Activated CD8-positive, alpha-beta memory T cell treated with anti-CD3 and anti-CD28 coated beads, Interleukin-2, amount 50 U/mL, for 1 hour (primary cell): ENCODE measurements around the gene NME7.
"Not testable (repeated sequence)": the region's sequence is repeated elsewhere in the genome, so short reads cannot be mapped to it uniquely, and the experiment has no call there.

ENCODE experiments used
- DNase-seq: peaks from one replicate; pipeline ENCODE4 v3.0.0-alpha.2; 2020; ENCODE audit errors: extremely low read depth

Gene NME7

GRCh38 chr1:169234780-169235179, 132.8 kb downstream of the NME7 start:
- DNase-seq, result no peak

DNA sequence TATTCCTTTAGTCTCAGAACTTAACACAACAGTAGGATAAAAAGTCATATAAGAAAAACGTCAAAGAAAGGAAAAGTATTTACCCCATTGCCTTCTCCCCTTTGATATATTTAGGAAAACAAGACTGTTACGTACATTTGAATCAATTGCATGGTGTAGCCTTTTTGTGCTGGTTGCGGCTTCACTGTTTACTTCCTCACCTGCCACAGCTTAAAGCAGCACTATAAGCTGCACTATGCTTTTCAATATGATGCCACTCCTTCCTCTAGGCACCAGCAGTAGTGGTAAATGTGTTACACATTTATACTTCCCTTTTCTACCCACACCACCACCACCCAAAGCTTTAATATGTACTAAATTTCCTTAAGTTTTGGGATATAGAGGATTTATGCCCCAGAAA, 150.0 kb downstream of the NME7 start:
- no peak for DNase-seq

GRCh38 chr1:169214598-169214997, 153.0 kb downstream of the NME7 start:
- DNase-seq, result no peak

DNA sequence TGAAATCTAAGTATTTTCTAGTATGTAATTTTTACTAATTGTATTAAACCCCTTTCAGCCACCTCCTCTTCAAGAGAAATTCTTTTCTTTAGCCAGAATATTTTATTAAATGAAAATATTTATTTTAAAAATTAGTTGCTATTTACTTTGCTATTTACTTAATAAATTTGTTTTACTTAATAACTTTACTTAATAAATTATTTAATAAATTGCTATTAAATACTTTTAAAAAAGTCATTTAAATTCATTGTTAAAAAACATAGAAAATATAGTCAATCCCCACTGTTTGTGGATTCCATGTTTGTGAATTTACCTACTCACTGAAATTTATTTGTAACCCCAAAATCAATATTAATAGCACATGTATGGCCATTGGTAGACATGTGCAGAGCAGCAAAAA, 155.5 kb downstream of the NME7 start:
- no peak for DNase-seq

DNA sequence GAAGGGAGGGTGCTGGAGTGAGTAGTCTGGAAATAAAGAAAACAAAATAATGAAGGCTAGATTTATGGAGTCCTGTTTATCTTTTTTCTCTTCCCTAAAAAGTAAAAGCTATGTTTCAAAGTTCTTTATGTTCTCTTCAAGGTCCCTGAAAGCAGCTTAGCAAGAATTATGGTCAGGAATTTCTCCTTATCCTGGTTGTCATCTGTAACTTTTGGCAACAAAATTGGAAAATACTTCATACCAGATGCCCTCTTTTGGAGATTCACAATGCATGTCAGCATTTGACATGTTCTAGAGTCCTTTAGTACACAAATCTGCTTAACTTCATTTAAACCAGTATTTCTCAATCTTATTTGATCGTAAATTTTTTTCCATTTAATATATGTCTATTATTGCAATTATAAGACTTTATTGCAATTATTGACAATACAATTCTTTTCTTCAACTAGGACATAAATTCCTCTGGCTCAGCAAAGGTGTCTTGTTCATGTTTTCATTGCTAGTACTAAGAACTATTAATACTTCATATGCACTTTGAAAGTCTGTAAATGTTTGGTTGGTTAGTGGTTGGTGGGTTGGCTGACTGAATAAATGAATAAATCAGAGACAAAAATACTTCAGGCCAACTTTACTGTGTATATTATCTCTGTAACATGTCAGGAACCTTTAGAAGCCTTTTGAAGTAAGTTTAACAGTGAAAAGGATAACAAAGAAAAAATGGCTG, 159.6 kb downstream of the NME7 start:
- no peak for DNase-seq

DNA sequence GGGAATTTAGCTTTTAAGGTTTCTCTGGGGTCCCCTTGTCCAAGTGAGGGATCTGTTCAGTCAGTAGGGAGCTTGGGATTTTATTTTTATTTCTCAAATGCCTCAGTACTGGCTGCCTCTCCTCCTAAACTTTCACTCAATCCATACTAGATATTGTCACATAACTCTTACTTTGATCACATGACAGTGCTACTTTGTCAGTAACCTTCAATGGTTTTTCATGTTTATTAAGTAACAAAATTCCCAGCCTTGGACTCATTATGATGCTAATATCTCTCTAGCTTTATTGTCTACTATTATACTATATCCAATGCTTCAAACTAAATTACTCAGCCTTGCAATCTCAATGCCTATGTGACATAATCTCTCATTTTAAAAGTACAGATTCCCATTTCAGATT, 163.4 kb downstream of the NME7 start:
- DNase-seq, result no peak

- DNase-seq, result no peak
Observed at GRCh38 chr1:169202791-169203665, 164.6 kb downstream of the NME7 start.

DNA sequence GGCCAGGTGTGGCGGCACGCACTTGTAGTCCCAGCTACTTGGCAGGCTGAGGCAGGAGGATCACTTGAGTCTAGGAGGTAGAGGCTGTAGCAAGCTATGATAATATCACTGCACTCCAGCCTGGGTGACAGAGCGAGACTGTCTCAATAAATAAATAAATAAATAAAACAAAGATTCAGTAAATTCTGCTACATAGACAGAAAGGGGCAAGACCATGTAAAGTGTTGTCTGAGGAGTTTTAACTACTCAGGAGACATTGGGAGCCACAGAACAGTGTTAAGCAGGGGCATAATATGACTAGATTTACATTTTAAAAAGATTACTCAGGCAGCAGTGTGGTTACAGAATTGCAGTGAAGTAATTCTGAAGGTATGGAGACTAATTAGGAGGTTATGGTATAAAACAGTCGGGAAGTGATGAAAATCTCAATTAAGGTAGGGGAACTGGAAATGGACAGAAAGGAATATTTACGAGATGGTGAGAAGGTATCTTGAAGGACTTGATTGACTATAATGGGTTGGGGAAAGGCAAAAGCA, 166.4 kb downstream of the NME7 start:
- no peak for DNase-seq

GRCh38 chr1:169200319-169200718, 167.3 kb downstream of the NME7 start:
- no peak for DNase-seq

GRCh38 chr1:169196581-169196980, 171.0 kb downstream of the NME7 start:
- no peak for DNase-seq

- DNase-seq, result no peak
Observed at GRCh38 chr1:169196161-169196560, 171.4 kb downstream of the NME7 start.

- no peak for DNase-seq
Observed at GRCh38 chr1:169193191-169193850, 174.3 kb downstream of the NME7 start.

GRCh38 chr1:169186106-169186505, 181.5 kb downstream of the NME7 start:
- DNase-seq, result no peak

DNA sequence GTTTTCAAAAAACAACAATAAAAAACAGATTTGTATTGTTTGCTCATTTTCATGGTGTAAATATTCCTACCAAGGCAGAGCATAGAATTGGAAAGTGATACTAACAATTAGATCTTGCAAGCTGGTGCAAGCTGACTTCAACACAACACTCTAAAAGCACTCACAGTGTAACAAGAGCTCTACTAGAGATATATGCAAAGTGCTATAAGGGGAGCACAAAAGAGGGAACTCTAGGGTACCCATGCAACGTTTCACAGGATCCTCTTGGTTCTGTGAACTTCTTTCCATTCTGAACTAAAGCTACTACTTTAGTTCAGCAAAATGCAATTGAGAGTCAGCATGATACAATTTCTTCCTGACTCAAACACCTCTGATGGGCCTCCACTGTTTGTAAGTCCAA, 182.8 kb downstream of the NME7 start:
- DNase-seq, result no peak

DNA sequence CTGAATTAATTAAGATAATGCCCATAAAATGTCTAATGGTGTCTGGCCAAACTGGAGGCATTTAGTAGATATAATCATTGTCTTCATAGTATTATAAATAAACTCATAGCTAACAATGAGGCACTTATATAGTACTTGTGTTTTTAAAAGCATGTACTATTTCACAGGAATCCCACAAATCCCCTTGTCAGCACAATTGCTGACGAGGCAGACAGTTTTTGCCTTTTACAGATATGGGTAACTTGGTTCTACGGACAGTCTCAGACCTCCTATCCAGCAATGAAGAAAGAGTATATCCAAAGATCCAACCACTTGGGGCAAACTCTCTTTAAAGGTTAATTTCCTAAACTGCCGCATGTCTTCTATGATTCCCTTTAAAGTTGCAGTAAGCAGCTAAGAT, 187.4 kb downstream of the NME7 start:
- no peak for DNase-seq

DNA sequence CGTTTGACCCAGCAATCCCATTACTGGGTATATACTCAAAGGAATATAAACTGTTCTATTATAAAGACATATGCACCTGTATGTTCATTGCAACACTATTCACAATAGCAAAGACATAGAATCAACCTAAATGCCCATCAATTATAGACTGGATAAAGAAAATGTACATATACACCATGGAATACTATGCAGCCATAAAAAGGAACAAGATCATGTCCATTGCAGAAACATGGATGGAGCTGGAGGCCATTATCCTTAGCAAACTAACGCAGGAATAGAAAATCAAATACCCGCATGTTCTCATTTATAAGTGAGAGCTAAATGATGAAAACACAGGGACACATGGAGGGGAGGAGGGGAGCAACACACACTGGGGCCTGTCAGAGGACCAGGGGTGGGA, 188.2 kb downstream of the NME7 start:
- not testable (repeated sequence) for DNase-seq

GRCh38 chr1:169175461-169175860, 192.1 kb downstream of the NME7 start:
- DNase-seq, result no peak

- no peak for DNase-seq
Observed at GRCh38 chr1:169163059-169163458, 204.5 kb downstream of the NME7 start.

- no peak for DNase-seq
Observed at GRCh38 chr1:169161496-169162194, 206.0 kb downstream of the NME7 start.

DNA sequence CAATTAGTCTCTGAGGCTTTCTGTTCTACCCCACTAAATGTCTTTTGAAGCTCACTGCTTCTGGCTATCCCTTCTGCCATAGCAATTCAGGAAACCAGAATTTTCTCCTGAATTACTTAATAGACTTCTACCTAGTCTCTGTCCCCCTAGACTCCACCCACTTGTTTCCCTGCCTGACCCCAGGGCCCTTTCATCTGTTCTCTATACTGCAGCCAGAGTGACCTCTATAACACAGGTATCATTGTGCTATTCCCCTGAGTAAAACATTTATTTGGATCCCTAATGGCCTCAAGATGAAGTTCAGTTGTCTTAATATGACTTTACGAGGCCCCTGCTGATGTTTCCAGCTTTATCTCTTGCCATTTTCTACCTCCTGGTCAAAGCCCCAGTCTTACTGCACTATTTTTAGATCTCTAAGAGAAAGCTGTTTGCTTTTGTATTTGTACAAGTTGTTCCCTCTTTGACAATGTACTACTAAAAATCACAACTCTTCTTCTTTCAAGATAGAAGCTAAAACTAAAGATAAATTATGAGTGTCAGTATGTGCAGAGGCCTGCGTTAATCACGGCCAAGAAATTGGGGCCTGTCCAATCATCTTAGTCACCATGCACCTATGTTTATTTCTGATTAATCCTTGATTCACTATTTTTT, 206.6 kb downstream of the NME7 start:
- DNase-seq, result no peak

GRCh38 chr1:169156580-169156979, 211.0 kb downstream of the NME7 start:
- no peak for DNase-seq
